Stimulated activated CD4-positive, alpha-beta T cell treated with anti-CD3 and anti-CD28 coated beads, Interleukin-4, amount 100 ng/mL, for 48 hours (primary cell): ENCODE results near the gene ABCC5.
"Not testable (repeated sequence)": the region's sequence is repeated elsewhere in the genome, so short reads cannot be mapped to it uniquely, and the experiment has no call there.

Source experiments
- DNase-seq, 2 donors: peaks; one replicate each; pipeline ENCODE4 v3.0.0-alpha.2; 2020; ENCODE audit warnings: low read depth in 2 of 2

ABCC5 gene

GRCh38 chr3:184016169-184016570 is 1.5 kb downstream of the ABCC5 start:
- no peak for DNase-seq

GRCh38 chr3:184015381-184016019 is 2.2 kb downstream of the ABCC5 start:
- DNase-seq, result no peak

GRCh38 chr3:184011937-184012889 is 5.5 kb downstream of the ABCC5 start:
- DNase-seq, result no peak

- no peak for DNase-seq
Observed at GRCh38 chr3:184011230-184011876, 6.3 kb downstream of the ABCC5 start.

- DNase-seq, result no peak
Observed at GRCh38 chr3:184008161-184008560, 9.5 kb downstream of the ABCC5 start.

- not testable (repeated sequence) for DNase-seq
Observed at GRCh38 chr3:184007143-184007813, 10.4 kb downstream of the ABCC5 start.

GRCh38 chr3:184005941-184006507 is 11.7 kb downstream of the ABCC5 start:
- DNase-seq, result peak; percentile 11 to 15

- no peak for DNase-seq
Observed at GRCh38 chr3:184004476-184004875, 13.2 kb downstream of the ABCC5 start.

- DNase-seq, result no peak
Observed at GRCh38 chr3:184003187-184003967, 14.3 kb downstream of the ABCC5 start.

GRCh38 chr3:184002469-184002868 is 15.2 kb downstream of the ABCC5 start:
- no peak for DNase-seq

- no peak for DNase-seq
Observed at GRCh38 chr3:184001761-184002160, 15.9 kb downstream of the ABCC5 start.

GRCh38 chr3:183991403-183991802 is 26.3 kb downstream of the ABCC5 start:
- DNase-seq, result no peak

- no peak for DNase-seq
Observed at GRCh38 chr3:183988216-183988790, 29.4 kb downstream of the ABCC5 start.

GRCh38 chr3:183987000-183987600 is 30.6 kb downstream of the ABCC5 start:
- no peak for DNase-seq

- DNase-seq, result no peak
Observed at GRCh38 chr3:183984749-183985729, 32.6 kb downstream of the ABCC5 start.

- no peak for DNase-seq
Observed at GRCh38 chr3:183984127-183984740, 33.5 kb downstream of the ABCC5 start.

GRCh38 chr3:183981990-183982644 is 35.6 kb downstream of the ABCC5 start:
- DNase-seq, result no peak

- DNase-seq, result no peak
Observed at GRCh38 chr3:183980403-183980802, 37.3 kb downstream of the ABCC5 start.
